Brain microvascular endothelial cell (primary cell): ENCODE data around the gene DUSP14.

Experiments used
- DNase-seq: peaks from one replicate; pipeline ENCODE4 v3.0.0-alpha.2; 2020
- H3K27ac ChIP-seq: fragments of 250-450 bp; sonication (Bioruptor Pico); 2 replicates; pipeline ENCODE4 v1.5.1; 2020; ENCODE audit warnings: mild to moderate bottlenecking, moderate library complexity
- H3K27me3 ChIP-seq: fragments of 250-450 bp; sonication (Bioruptor Pico); replicated peaks from 2 replicates; pipeline ENCODE4 v1.5.1; 2020; ENCODE audit warnings: mild to moderate bottlenecking
- H3K36me3 ChIP-seq: fragments of 250-450 bp; sonication (Bioruptor Pico); replicated peaks from 2 replicates; pipeline ENCODE4 v1.5.1; 2020; ENCODE audit warnings: mild to moderate bottlenecking
- H3K4me3 ChIP-seq: 2 replicates; pipeline ENCODE4 v1.5.1; 2011; ENCODE audit warnings: low read depth, mild to moderate bottlenecking, control low read depth, low read length, moderate library complexity
- CTCF ChIP-seq: IDR thresholded peaks from 2 replicates; pipeline ENCODE4 v1.5.1; 2011; ENCODE audit warnings: low read depth, mild to moderate bottlenecking, moderate library complexity, low read length, control low read depth, inconsistent platforms; ENCODE audit errors: missing control alignments
- in situ Hi-C: cut with HindIII; loops from 2 replicates; pipeline ENCODE4 v1.10.0; 2017; ENCODE audit warnings: low sequenced_read_pairs, low pct_ligation_motif_present

The DUSP14 gene

GRCh38 chr17:37480427-37480826 lies 9.3 kb upstream of the DUSP14 start:
- no peak for DNase-seq
- H3K27me3 ChIP-seq: no peaks in the 10 kb centered on the region
- no peak for TF ChIP-seq CTCF
- no peak overlapping the region for H3K27ac ChIP-seq
- H3K36me3 ChIP-seq: peaks cover 7% of the 10 kb centered on the region
- H3K4me3 ChIP-seq: no peak overlapping the region
- in situ Hi-C loops: no loop called here

GRCh38 chr17:37481001-37481665 lies 8.6 kb upstream of the DUSP14 start:
- H3K36me3 ChIP-seq: peaks cover 7% of the 10 kb centered on the region
- H3K4me3 ChIP-seq: no peak overlapping the region
- no peak for TF ChIP-seq CTCF
- no peak for DNase-seq
- in situ Hi-C loops: no loop called here
- no peaks in the 10 kb centered on the region for H3K27me3 ChIP-seq
- no peak overlapping the region for H3K27ac ChIP-seq

GRCh38 chr17:37483311-37484039 lies 6.2 kb upstream of the DUSP14 start:
- DNase-seq: peak; percentile 81
- H3K27me3 ChIP-seq: no peaks in the 10 kb centered on the region
- peak overlapping the region; percentile 44 for H3K27ac ChIP-seq
- in situ Hi-C loops: no loop called here
- no peak for TF ChIP-seq CTCF
- no peak overlapping the region for H3K4me3 ChIP-seq
- H3K36me3 ChIP-seq: no peaks in the 10 kb centered on the region

- no peak overlapping the region for H3K27ac ChIP-seq
- no peak for TF ChIP-seq CTCF
- in situ Hi-C loops: no loop called here
- H3K36me3 ChIP-seq: no peaks in the 10 kb centered on the region
- H3K4me3 ChIP-seq: no peak overlapping the region
- no peaks in the 10 kb centered on the region for H3K27me3 ChIP-seq
- no peak for DNase-seq
Observed at GRCh38 chr17:37485938-37486570, 3.6 kb upstream of the DUSP14 start.

- DNase-seq: peak; percentile 97
- Histone ChIP-seq H3K27ac (peak overlapping the region; percentile 95), H3K27me3 (no peaks in the 10 kb centered on the region)
Observed at GRCh38 chr17:37488009-37488604, 1.6 kb upstream of the DUSP14 start.

More at GRCh38 chr17:37488009-37488604, 1.6 kb upstream of the DUSP14 start:
- in situ Hi-C loops: no loop called here
- peak overlapping the region; percentile 77 for H3K4me3 ChIP-seq
- no peaks in the 10 kb centered on the region for H3K36me3 ChIP-seq
- no peak for TF ChIP-seq CTCF
